NCI-H187 treated with DMSO at 0.1 percent for 48 hours (cell line): ENCODE results near the gene SNAP25.

Experiments used
- DNase-seq: peaks from one replicate; lab custom pipeline; 2025; lab: John Stamatoyannopoulos, UW

SNAP25 gene

GRCh38 chr20:10304471-10305046 is 85.9 kb downstream of the SNAP25 start:
- DNase-seq: no peak

- no peak for DNase-seq
Observed at GRCh38 chr20:10306440-10307358, 88.1 kb downstream of the SNAP25 start.

- no peak for DNase-seq
Observed at GRCh38 chr20:10307359-10307735, 88.7 kb downstream of the SNAP25 start.

GRCh38 chr20:10308652-10309051 is 90.0 kb downstream of the SNAP25 start:
- no peak for DNase-seq

GRCh38 chr20:10309326-10309725 is 90.7 kb downstream of the SNAP25 start:
- no peak for DNase-seq

- no peak for DNase-seq
Observed at GRCh38 chr20:10312111-10312510, 93.5 kb downstream of the SNAP25 start.

GRCh38 chr20:10313215-10313614 is 94.6 kb downstream of the SNAP25 start:
- no peak for DNase-seq

GRCh38 chr20:10313701-10314100 is 95.1 kb downstream of the SNAP25 start:
- DNase-seq: no peak

GRCh38 chr20:10314198-10314597 is 95.6 kb downstream of the SNAP25 start:
- DNase-seq: no peak

GRCh38 chr20:10315138-10315537 is 96.5 kb downstream of the SNAP25 start:
- DNase-seq: no peak

- DNase-seq: no peak
Observed at GRCh38 chr20:10316582-10316981, 98.0 kb downstream of the SNAP25 start.

GRCh38 chr20:10318291-10319024 is 99.8 kb downstream of the SNAP25 start:
- DNase-seq: no peak

GRCh38 chr20:10319855-10320254 is 101.2 kb downstream of the SNAP25 start:
- DNase-seq: no peak

- DNase-seq: no peak
Observed at GRCh38 chr20:10321138-10321717, 102.6 kb downstream of the SNAP25 start.

- no peak for DNase-seq
Observed at GRCh38 chr20:10322073-10323012, 103.7 kb downstream of the SNAP25 start.

- DNase-seq: no peak
Observed at GRCh38 chr20:10323729-10324128, 105.1 kb downstream of the SNAP25 start.

- DNase-seq: no peak
Observed at GRCh38 chr20:10324198-10324847, 105.7 kb downstream of the SNAP25 start.

GRCh38 chr20:10328897-10329255 is 110.2 kb downstream of the SNAP25 start:
- no peak for DNase-seq

- DNase-seq: no peak
Observed at GRCh38 chr20:10329387-10330005, 110.9 kb downstream of the SNAP25 start.

GRCh38 chr20:10330071-10330470 is 111.4 kb downstream of the SNAP25 start:
- no peak for DNase-seq
